Kasumi-1 (cell line): ENCODE results near the gene IFFO2.
"Not testable (repeated sequence)": the region's sequence is repeated elsewhere in the genome, so short reads cannot be mapped to it uniquely, and the experiment has no call there.

Experiments used
- DNase-seq, 2 experiments: peaks; one replicate each; lab custom pipeline; 2025; lab: John Stamatoyannopoulos, UW

The IFFO2 gene

GRCh38 chr1:18893120-18893519, 63.4 kb downstream of the IFFO2 start:
- no peak for DNase-seq

GRCh38 chr1:18891858-18892257, 64.6 kb downstream of the IFFO2 start:
- not testable (repeated sequence) for DNase-seq

GRCh38 chr1:18891426-18891780, 65.1 kb downstream of the IFFO2 start:
- DNase-seq = no peak

GRCh38 chr1:18890706-18891425, 65.6 kb downstream of the IFFO2 start:
- no peak for DNase-seq

- no peak for DNase-seq
Measured at GRCh38 chr1:18886003-18886335, 70.5 kb downstream of the IFFO2 start.

- no peak for DNase-seq
Measured at GRCh38 chr1:18885311-18886002, 71.0 kb downstream of the IFFO2 start.

GRCh38 chr1:18884727-18885126, 71.7 kb downstream of the IFFO2 start:
- DNase-seq = no peak

- DNase-seq = no peak
Measured at GRCh38 chr1:18884419-18884717, 72.1 kb downstream of the IFFO2 start.

- DNase-seq = peak; percentile 54 to 74
Measured at GRCh38 chr1:18883636-18884418, 72.6 kb downstream of the IFFO2 start.

- no peak for DNase-seq
Measured at GRCh38 chr1:18883079-18883478, 73.4 kb downstream of the IFFO2 start.

GRCh38 chr1:18882486-18882885, 74.0 kb downstream of the IFFO2 start:
- no peak for DNase-seq

GRCh38 chr1:18881642-18882431, 74.6 kb downstream of the IFFO2 start:
- DNase-seq = no peak

- DNase-seq = no peak
Measured at GRCh38 chr1:18881164-18881563, 75.3 kb downstream of the IFFO2 start.

GRCh38 chr1:18880585-18880984, 75.9 kb downstream of the IFFO2 start:
- no peak for DNase-seq

- DNase-seq = no peak
Measured at GRCh38 chr1:18879791-18880309, 76.6 kb downstream of the IFFO2 start.

- no peak for DNase-seq
Measured at GRCh38 chr1:18879215-18879790, 77.2 kb downstream of the IFFO2 start.

GRCh38 chr1:18878538-18879214, 77.8 kb downstream of the IFFO2 start:
- DNase-seq = no peak

- DNase-seq = no peak
Measured at GRCh38 chr1:18877282-18877681, 79.2 kb downstream of the IFFO2 start.

- DNase-seq = no peak
Measured at GRCh38 chr1:18876210-18876609, 80.3 kb downstream of the IFFO2 start.

- no peak for DNase-seq
Measured at GRCh38 chr1:18875796-18876128, 80.7 kb downstream of the IFFO2 start.

GRCh38 chr1:18875107-18875795, 81.2 kb downstream of the IFFO2 start:
- peak; percentile 52 to 64 for DNase-seq
